OCI-LY1 (cell line): ENCODE measurements around the gene MICAL2.

Experiments
- CTCF ChIP-seq: fragments of 200-600 bp; sonication (generic), shearing (Covaris generic); IDR thresholded peaks from 2 replicates; pipeline ENCODE4 v1.5.1; 2017; ENCODE audit warnings: mild to moderate bottlenecking, antibody characterized with exemption, low read length, moderate library complexity, mixed read lengths
- EZH2 ChIP-seq: fragments of 200-600 bp; sonication (generic), shearing (Covaris generic); IDR thresholded peaks from 2 replicates; pipeline ENCODE4 v1.8.0; 2017; ENCODE audit warnings: borderline replicate concordance, mixed run types, mild to moderate bottlenecking, antibody characterized with exemption, low read length, moderate library complexity, mixed read lengths

- TF ChIP-seq CTCF, result no peak
- no peak for TF ChIP-seq EZH2
These were observed 18.8 kb downstream of the MICAL2 start for GRCh38 chr11:12129227-12129626.
